ENCODE data around the gene METTL23. TPM values are rescaled to one million over a fixed set of nuclear protein-coding genes. Genes with fewer than 3 reads are reported as not detected.

Gene METTL23
- total RNA-seq, 4 donors from 2014 or later, result 19.2 to 52.6 (median 25.1) TPM

DNA sequence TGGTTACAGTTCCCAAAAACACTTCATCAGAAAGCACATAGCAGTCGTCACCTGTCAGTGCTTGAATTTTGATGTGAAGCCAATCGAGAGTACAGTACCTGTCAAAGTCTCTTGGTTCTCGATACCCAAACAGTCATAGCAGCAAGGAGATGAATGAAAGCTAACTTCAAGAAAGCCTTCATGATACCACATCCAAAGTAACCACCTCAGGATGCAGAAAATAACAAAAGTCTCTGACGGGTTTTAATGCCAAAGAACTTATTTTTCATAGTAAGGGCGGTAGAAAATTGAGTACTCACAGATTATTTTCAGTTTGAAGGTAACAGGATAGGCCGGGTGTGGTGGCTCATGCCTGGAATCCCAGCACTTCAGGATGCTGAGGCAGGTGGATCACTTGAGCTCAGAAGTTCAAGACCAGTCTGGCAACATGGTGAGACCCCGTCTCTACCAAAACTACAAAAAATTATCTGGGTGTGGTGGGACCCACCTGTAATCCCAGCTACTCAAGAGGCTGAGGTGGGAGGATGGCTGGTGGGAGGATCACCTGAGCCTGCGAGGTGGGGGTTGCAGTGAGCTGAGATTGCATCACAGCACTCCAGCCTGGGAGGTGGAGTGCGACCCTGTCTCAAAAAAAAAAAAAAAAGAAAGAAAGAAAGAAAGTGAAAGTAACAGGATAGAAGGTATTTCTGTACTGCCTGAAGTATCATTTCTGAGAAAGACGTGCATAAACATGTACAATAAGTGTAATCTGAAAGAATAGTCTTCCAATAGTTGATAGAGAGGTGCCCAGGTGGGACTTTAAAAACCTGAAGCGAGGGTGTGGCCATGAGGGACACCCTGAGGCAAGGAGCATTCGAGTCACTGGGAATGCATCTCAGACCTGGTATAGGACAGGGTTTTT lies 26.7 kb downstream of the METTL23 start:
- WGBS, 2 donors (ENCODE audit: low coverage in 1 of 2), result 83 to 90% methylated on average over 8 to 12 of the region's 12 CpGs
- H3K27ac ChIP-seq, result no peak overlapping the region
- no peak for TF ChIP-seq POLR2AphosphoS5 (IDR thresholded peaks at IDR 0.05)
- TF ChIP-seq EP300 (IDR thresholded peaks at IDR 0.05), result no peak
- H3K4me1 ChIP-seq, result no peaks in the 10 kb centered on the region
- H3K36me3 ChIP-seq, result peaks cover 0 to 80% of the 10 kb centered on the region in 2 donors
- H3K4me3 ChIP-seq, result no peak overlapping the region
- H3K27me3 ChIP-seq, result no peaks in the 10 kb centered on the region
- no peaks in the 10 kb centered on the region for H3K9me3 ChIP-seq
- ATAC-seq, result no peak

DNA sequence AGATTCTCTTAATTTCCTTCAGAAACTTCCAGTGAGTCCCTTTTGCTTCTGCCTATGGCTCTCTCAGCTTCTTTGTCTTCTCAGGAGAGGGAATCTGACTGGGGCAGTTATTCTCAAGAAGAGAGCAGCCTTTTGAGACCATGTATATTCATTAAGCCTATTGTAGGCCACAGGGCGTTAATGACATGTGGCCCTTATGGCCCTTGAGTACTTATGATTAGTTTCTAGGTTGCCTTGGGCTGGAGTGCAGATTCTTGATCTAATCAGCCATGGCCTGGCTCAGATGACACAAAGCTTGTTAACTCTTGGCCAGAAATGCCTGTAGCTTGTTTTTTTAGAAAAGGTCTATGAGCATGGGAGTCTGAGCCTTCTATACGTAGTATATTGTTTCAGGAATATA lies 28.6 kb downstream of the METTL23 start:
- Histone ChIP-seq H3K9me3 (no peaks in the 10 kb centered on the region), H3K36me3 (peaks cover 0 to 91% of the 10 kb centered on the region in 2 donors), H3K4me3 (no peak overlapping the region), H3K27ac (no peak overlapping the region), H3K27me3 (no peaks in the 10 kb centered on the region), H3K4me1 (no peaks in the 10 kb centered on the region)
- ATAC-seq, result no peak
- 89 to 90% methylated on average over 1 to 2 of the region's 2 CpGs for WGBS, 2 donors (ENCODE audit: low coverage in 1 of 2)
- TF ChIP-seq POLR2A (IDR thresholded peaks at IDR 0.05), result no peak
- TF ChIP-seq EP300 (IDR thresholded peaks at IDR 0.05), result no peak
- TF ChIP-seq POLR2AphosphoS5 (IDR thresholded peaks at IDR 0.05), result no peak
- TF ChIP-seq, protein P1, sequence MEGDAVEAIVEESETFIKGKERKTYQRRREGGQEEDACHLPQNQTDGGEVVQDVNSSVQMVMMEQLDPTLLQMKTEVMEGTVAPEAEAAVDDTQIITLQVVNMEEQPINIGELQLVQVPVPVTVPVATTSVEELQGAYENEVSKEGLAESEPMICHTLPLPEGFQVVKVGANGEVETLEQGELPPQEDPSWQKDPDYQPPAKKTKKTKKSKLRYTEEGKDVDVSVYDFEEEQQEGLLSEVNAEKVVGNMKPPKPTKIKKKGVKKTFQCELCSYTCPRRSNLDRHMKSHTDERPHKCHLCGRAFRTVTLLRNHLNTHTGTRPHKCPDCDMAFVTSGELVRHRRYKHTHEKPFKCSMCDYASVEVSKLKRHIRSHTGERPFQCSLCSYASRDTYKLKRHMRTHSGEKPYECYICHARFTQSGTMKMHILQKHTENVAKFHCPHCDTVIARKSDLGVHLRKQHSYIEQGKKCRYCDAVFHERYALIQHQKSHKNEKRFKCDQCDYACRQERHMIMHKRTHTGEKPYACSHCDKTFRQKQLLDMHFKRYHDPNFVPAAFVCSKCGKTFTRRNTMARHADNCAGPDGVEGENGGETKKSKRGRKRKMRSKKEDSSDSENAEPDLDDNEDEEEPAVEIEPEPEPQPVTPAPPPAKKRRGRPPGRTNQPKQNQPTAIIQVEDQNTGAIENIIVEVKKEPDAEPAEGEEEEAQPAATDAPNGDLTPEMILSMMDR (IDR thresholded peaks at IDR 0.05), result no peak

DNA sequence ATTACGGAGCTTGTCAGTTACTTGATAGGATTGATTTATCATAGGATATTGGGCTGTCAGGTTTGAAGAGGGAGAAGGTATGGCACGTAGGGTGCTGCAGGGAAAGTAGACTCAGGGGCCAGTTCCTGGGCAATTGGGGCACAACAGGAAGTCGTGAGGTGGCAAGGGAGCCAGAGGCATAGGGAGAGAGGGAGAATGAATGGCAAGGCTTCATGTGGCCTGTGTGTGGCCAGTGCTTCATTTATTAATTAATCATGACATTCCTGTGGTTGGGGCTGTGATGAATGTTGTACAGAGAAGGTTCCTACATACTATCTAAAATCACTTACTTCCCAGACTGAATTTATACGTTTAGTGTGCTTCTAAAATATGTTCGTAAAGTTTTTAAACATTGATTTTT lies 30.6 kb downstream of the METTL23 start:
- H3K4me3 ChIP-seq, result no peak overlapping the region
- 82 to 93% methylated on average over 4 to 5 of the region's 5 CpGs for WGBS, 2 donors (ENCODE audit: low coverage in 1 of 2)
- H3K4me1 ChIP-seq, result no peaks in the 10 kb centered on the region
- no peak for ATAC-seq
- no peaks in the 10 kb centered on the region for H3K27me3 ChIP-seq
- TF ChIP-seq POLR2AphosphoS5 (IDR thresholded peaks at IDR 0.05) (no peak), POLR2A (IDR thresholded peaks at IDR 0.05) (no peak), EP300 (IDR thresholded peaks at IDR 0.05) (no peak)
- TF ChIP-seq, protein P1 (IDR thresholded peaks at IDR 0.05), result no peak
- H3K27ac ChIP-seq, result no peak overlapping the region
- H3K36me3 ChIP-seq, result peaks cover 0 to 87% of the 10 kb centered on the region in 2 donors
- H3K9me3 ChIP-seq, result no peaks in the 10 kb centered on the region

DNA sequence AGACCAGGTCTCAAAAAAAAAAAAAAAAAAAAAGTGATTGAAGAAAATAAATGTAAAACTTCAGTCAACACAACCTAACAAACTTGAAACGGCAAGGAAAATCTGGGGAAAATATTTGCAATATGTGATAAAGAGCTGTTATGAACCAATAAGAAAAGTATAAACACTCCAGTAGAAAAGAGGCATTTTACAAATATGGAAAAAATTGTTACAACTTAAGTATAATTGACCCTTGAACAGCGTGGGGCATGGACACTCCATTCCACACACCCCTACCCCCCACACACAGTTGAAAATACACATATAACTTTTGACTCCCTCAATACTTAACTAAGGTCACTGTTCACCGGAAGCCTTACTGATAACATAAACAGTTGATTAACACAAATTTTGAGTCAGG lies 31.9 kb downstream of the METTL23 start:
- H3K4me1 ChIP-seq, result no peaks in the 10 kb centered on the region
- no peak overlapping the region for H3K4me3 ChIP-seq
- 89 to 93% methylated on average over 2 to 3 of the region's 3 CpGs for WGBS, 2 donors (ENCODE audit: low coverage in 1 of 2)
- TF ChIP-seq EP300 (IDR thresholded peaks at IDR 0.05) (no peak), POLR2AphosphoS5 (IDR thresholded peaks at IDR 0.05) (no peak), POLR2A (IDR thresholded peaks at IDR 0.05) (no peak)
- TF ChIP-seq, protein P1 (IDR thresholded peaks at IDR 0.05), result no peak
- no peak for ATAC-seq
- no peak overlapping the region for H3K27ac ChIP-seq
- H3K27me3 ChIP-seq, result no peaks in the 10 kb centered on the region
- H3K9me3 ChIP-seq, result no peaks in the 10 kb centered on the region
- H3K36me3 ChIP-seq, result peaks cover 0 to 84% of the 10 kb centered on the region in 2 donors

DNA sequence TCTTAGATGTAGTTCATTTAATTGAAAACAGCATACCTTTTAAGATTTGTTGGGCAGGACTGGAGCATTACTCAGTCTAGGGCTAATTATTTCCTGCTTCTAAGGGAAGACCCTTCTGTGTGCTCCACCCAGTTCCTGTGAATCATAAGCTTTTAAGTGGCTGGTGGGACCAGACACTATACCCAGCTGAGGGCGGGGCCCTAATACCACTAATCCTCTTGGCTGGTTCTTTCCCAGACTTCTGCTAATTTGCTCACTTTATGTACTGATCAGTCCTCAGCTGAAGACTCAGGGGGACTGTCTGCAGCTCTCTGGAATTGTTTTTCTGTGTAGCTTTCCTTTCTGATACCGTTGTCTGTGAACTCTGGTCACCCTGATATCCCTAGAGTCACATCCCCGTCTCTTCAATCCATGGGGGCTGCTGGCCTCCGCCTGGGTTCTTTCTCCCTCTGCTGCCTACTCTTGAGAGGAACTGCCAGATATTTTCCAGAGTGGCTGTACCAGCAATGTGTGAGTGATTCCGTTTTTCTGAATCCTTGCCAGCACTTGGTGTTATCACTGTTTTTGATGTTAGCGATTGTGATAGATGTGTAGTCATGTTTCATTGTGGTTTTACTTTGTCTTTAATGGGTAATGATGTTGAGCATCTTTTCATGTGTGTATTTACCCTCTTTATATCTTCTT lies 46.3 kb downstream of the METTL23 start:
- Histone ChIP-seq H3K36me3 (peaks cover 0 to 98% of the 10 kb centered on the region in 2 donors), H3K27me3 (no peaks in the 10 kb centered on the region), H3K4me1 (no peaks in the 10 kb centered on the region), H3K27ac (peak overlapping the region in 2 of 4 donors; percentile 14 to 37), H3K9me3 (no peaks in the 10 kb centered on the region), H3K4me3 (no peak overlapping the region)
- 57 to 70% methylated on average over 2 to 6 of the region's 6 CpGs for WGBS, 2 donors (ENCODE audit: low coverage in 1 of 2)
- TF ChIP-seq POLR2AphosphoS5 (IDR thresholded peaks at IDR 0.05) (no peak), POLR2A (IDR thresholded peaks at IDR 0.05) (no peak)
- peak; percentile 65 for ATAC-seq
